IMR-90 (cell line): ENCODE measurements around the gene TESK2. TPM values are rescaled to one million over a fixed set of nuclear protein-coding genes. Genes with fewer than 3 reads are reported as not detected.

Experiments used
- ATAC-seq: fragments of 200-7000 bp; cut with Tn5 transposase; 2 replicates; pipeline ENCODE4 v1.9.1; 2020; ENCODE audit warnings: low read depth, mild to moderate bottlenecking, moderate library complexity
- BruUV-seq: library from RNA; stranded (reverse); fragments of 400-500 nt; replicated peaks from 2 replicates; lab custom pipeline; 2021; lab: Mats Ljungman, UMichigan
- CTCF ChIA-PET: fragments of 300-600 bp; formaldehyde crosslinking; extraction: SDS; loops from one replicate; lab custom pipeline; 2021; ENCODE audit warnings: antibody characterized with exemption; lab: Yijun Ruan, JAX
- POLR2A ChIA-PET: fragments of 300-600 bp; sonication (Branson Sonifier 250); formaldehyde crosslinking; loops from one replicate; lab custom pipeline; 2022; ENCODE audit warnings: antibody characterized with exemption; ENCODE audit not compliant: unreplicated experiment; lab: Charles Lee
- DNase-seq: peaks from one replicate; pipeline ENCODE4 v3.0.0; 2013
- H2AFZ ChIP-seq: replicated peaks from 2 replicates; pipeline ENCODE3; 2013; ENCODE audit warnings: low read length, mild to moderate bottlenecking; ENCODE audit not compliant: poor library complexity
- H2AK5ac ChIP-seq: 2 replicates; pipeline ENCODE4 v1.6.1; 2013; ENCODE audit warnings: low read depth, low read length, inconsistent platforms
- H2AK9ac ChIP-seq: replicated peaks from 2 replicates; pipeline ENCODE3; 2013; ENCODE audit warnings: mild to moderate bottlenecking, low read depth, low read length, moderate library complexity; ENCODE audit not compliant: poor library complexity
- H2BK120ac ChIP-seq: 2 replicates; pipeline ENCODE4 v1.6.1; 2013; ENCODE audit warnings: low read depth, low read length, inconsistent platforms
- H2BK15ac ChIP-seq: 3 replicates; pipeline ENCODE4 v1.6.1; 2013; ENCODE audit warnings: low read depth, low read length, inconsistent platforms
- H2BK20ac ChIP-seq: 2 replicates; pipeline ENCODE4 v1.6.1; 2013; ENCODE audit warnings: low read depth, mild to moderate bottlenecking, inconsistent platforms, low read length, moderate library complexity
- H2BK5ac ChIP-seq: 2 replicates; pipeline ENCODE4 v1.6.1; 2013; ENCODE audit warnings: mild to moderate bottlenecking, low read depth, low read length, inconsistent platforms; ENCODE audit not compliant: poor library complexity, severe bottlenecking
- H3K14ac ChIP-seq: replicated peaks from 2 replicates; pipeline ENCODE4 v1.6.1; 2013; ENCODE audit warnings: low read depth, low read length, inconsistent platforms
- H3K18ac ChIP-seq: 2 replicates; pipeline ENCODE4 v1.6.1; 2013; ENCODE audit warnings: low read depth, low read length, control low read depth
- H3K23ac ChIP-seq: 2 replicates; pipeline ENCODE4 v1.6.1; 2013; ENCODE audit warnings: low read depth, low read length, inconsistent platforms
- H3K27ac ChIP-seq: 2 replicates; pipeline ENCODE4 v1.5.1; 2013; ENCODE audit warnings: mild to moderate bottlenecking, control low read depth, low read length; ENCODE audit not compliant: insufficient read depth
- H3K27me3 ChIP-seq: 2 replicates; pipeline ENCODE4 v1.6.1; 2013; ENCODE audit warnings: low read length; ENCODE audit not compliant: control insufficient read depth, insufficient read depth
- H3K36me3 ChIP-seq: 2 replicates; pipeline ENCODE4 v1.6.1; 2013; ENCODE audit warnings: low read length, mixed read lengths; ENCODE audit not compliant: control insufficient read depth, insufficient read depth
- H3K4ac ChIP-seq: 2 replicates; pipeline ENCODE4 v1.6.1; 2013; ENCODE audit warnings: low read depth, low read length, inconsistent platforms
- H3K4me1 ChIP-seq: 2 replicates; pipeline ENCODE4 v1.6.1; 2013; ENCODE audit warnings: low read length, mixed read lengths; ENCODE audit not compliant: control insufficient read depth, insufficient read depth
- H3K4me2 ChIP-seq: 2 replicates; pipeline ENCODE4 v1.6.1; 2013; ENCODE audit warnings: low read depth, mild to moderate bottlenecking, control low read depth, low read length, moderate library complexity
- H3K4me3 ChIP-seq: 2 replicates; pipeline ENCODE4 v1.5.1; 2013; ENCODE audit warnings: low read depth, mild to moderate bottlenecking, control low read depth, low read length, moderate library complexity; ENCODE audit not compliant: insufficient read depth
- H3K56ac ChIP-seq: 2 replicates; pipeline ENCODE4 v1.6.1; 2013; ENCODE audit warnings: low read length, inconsistent platforms; ENCODE audit not compliant: insufficient read depth; ENCODE audit errors: extremely low read depth
- H3K79me1 ChIP-seq, 2 experiments: 2 replicates each; pipeline ENCODE4 v1.6.1; 2013; ENCODE audit warnings: low read length in 2 of 2, inconsistent platforms in 1 of 2, low read depth in 1 of 2
- H3K9ac ChIP-seq: 2 replicates; pipeline ENCODE4 v1.6.1; 2013; ENCODE audit warnings: low read depth, low read length, control low read depth
- H3K9me1 ChIP-seq: 2 replicates; pipeline ENCODE4 v1.6.1; 2013; ENCODE audit warnings: low read length, inconsistent platforms; ENCODE audit not compliant: insufficient read depth
- H3K9me3 ChIP-seq: 2 replicates; pipeline ENCODE4 v1.6.1; 2013; ENCODE audit warnings: low read length; ENCODE audit not compliant: control insufficient read depth, insufficient read depth
- H4K20me1 ChIP-seq: 2 replicates; pipeline ENCODE4 v1.6.1; 2013; ENCODE audit warnings: low read length, inconsistent platforms; ENCODE audit not compliant: insufficient read depth
- H4K5ac ChIP-seq: 2 replicates; pipeline ENCODE4 v1.6.1; 2013; ENCODE audit warnings: mild to moderate bottlenecking, low read depth, low read length, control low read depth
- H4K8ac ChIP-seq, 2 experiments: 2 replicates each; pipeline ENCODE4 v1.6.1; 2013; ENCODE audit warnings: low read depth in 2 of 2, low read length in 2 of 2, control low read depth in 1 of 2, inconsistent platforms in 1 of 2
- H4K91ac ChIP-seq: 2 replicates; pipeline ENCODE4 v1.6.1; 2013; ENCODE audit warnings: low read depth, low read length, inconsistent platforms; ENCODE audit not compliant: insufficient read depth
- BHLHE40 ChIP-seq: fragments of 150-350 bp; IDR thresholded peaks from 2 replicates; pipeline ENCODE4 v1.6.1; 2016; ENCODE audit warnings: mild to moderate bottlenecking, low read depth, low read length
- CEBPB ChIP-seq: IDR thresholded peaks from 2 replicates; pipeline ENCODE4 v1.6.1; 2012; ENCODE audit warnings: low read depth, low read length, improper control_type of control experiment
- CHD1 ChIP-seq: IDR thresholded peaks from 2 replicates; pipeline ENCODE4 v1.6.1; 2012; ENCODE audit warnings: low read depth, low read length, improper control_type of control experiment
- CTCF ChIP-seq: conservative IDR thresholded peaks from 2 replicates; pipeline ENCODE4 v1.5.1; 2012; ENCODE audit warnings: mild to moderate bottlenecking, low read depth, low read length, improper control_type of control experiment
- ELK1 ChIP-seq: fragments of 150-350 bp; IDR thresholded peaks from 2 replicates; pipeline ENCODE4 v1.6.1; 2016; ENCODE audit warnings: low read depth, mild to moderate bottlenecking, low read length, moderate library complexity, borderline replicate concordance
- FOS ChIP-seq: fragments of 150-350 bp; IDR thresholded peaks from 2 replicates; pipeline ENCODE4 v1.6.1; 2016; ENCODE audit warnings: low read depth, low read length
- MAFK ChIP-seq: IDR thresholded peaks from 2 replicates; pipeline ENCODE4 v1.6.1; 2012; ENCODE audit warnings: low read depth, low read length, improper control_type of control experiment
- MAZ ChIP-seq: IDR thresholded peaks from 2 replicates; pipeline ENCODE4 v1.6.1; 2012; ENCODE audit warnings: low read depth, mild to moderate bottlenecking, low read length, improper control_type of control experiment, moderate library complexity, borderline replicate concordance
- MXI1 ChIP-seq: IDR thresholded peaks from 2 replicates; pipeline ENCODE4 v1.6.1; 2012; ENCODE audit warnings: low read depth, mild to moderate bottlenecking, low read length, moderate library complexity, borderline replicate concordance
- NFE2L2 ChIP-seq: fragments of 150-350 bp; IDR thresholded peaks from 2 replicates; pipeline ENCODE4 v1.6.1; 2016; ENCODE audit warnings: low read depth, mild to moderate bottlenecking, low read length
- POLR2A ChIP-seq: IDR thresholded peaks from 2 replicates; pipeline ENCODE4 v1.6.1; 2012; ENCODE audit warnings: mild to moderate bottlenecking, low read depth, low read length
- RAD21 ChIP-seq: IDR thresholded peaks from 2 replicates; pipeline ENCODE4 v1.6.1; 2012; ENCODE audit warnings: low read length, improper control_type of control experiment
- RCOR1 ChIP-seq: IDR thresholded peaks from 2 replicates; pipeline ENCODE4 v1.6.1; 2012; ENCODE audit warnings: mild to moderate bottlenecking, low read length, improper control_type of control experiment; ENCODE audit not compliant: insufficient replicate concordance
- RFX5 ChIP-seq: IDR thresholded peaks from 2 replicates; pipeline ENCODE4 v1.8.0; 2012; ENCODE audit warnings: low read depth, mild to moderate bottlenecking, low read length, moderate library complexity
- SMC3 ChIP-seq: fragments of 150-350 bp; IDR thresholded peaks from 2 replicates; pipeline ENCODE4 v1.6.1; 2016; ENCODE audit warnings: low read depth, mild to moderate bottlenecking, antibody characterized with exemption, low read length, moderate library complexity
- USF2 ChIP-seq: fragments of 150-350 bp; IDR thresholded peaks from 2 replicates; pipeline ENCODE4 v1.6.1; 2017; ENCODE audit warnings: mild to moderate bottlenecking, antibody characterized with exemption, low read length, low read depth
- WGBS, 2 experiments: methylation state at CpG; one replicate each; pipeline versions ENCODE4 v1.1.5 to v1.1.7; 2013; ENCODE audit warnings: missing lambda C conversion rate in 2 of 2; ENCODE audit not compliant: insufficient read length in 1 of 2; ENCODE audit errors: extremely low coverage in 2 of 2; 5-methylcytosine and 5-hydroxymethylcytosine counted together
- dilution Hi-C: fragments of 300-500 bp; cut with HindIII; formaldehyde crosslinking; loops from one replicate; pipeline ENCODE4 v1.14.3; 2018; ENCODE audit warnings: low sequenced_read_pairs; ENCODE audit not compliant: unreplicated experiment
- in situ Hi-C: fragments of 300-500 bp; cut with MboI; formaldehyde crosslinking; loops from 3 replicates; pipeline ENCODE4 v1.14.3; 2019; ENCODE audit warnings: low sequenced_read_pairs, inconsistent platforms, mixed read lengths
- intact Hi-C: fragments of 100-400 bp; cut with micrococcal nuclease; formaldehyde crosslinking; loops from 2 replicates; pipeline ENCODE4 v1.10.0; 2022
- polyA plus RNA-seq, 3 experiments: library from polyadenylated mRNA; depleted of rRNA; stranded (reverse); fragments of >200 nt; gene quantifications; 2 replicates each; pipeline ENCODE4 v1.2.3, GENCODE V29; 2012; ENCODE audit warnings: low replicate concordance in 1 of 3
- total RNA-seq: library from RNA; depleted of rRNA; stranded (reverse); fragments of >200 nt; gene quantifications from 2 replicates; pipeline ENCODE4 v1.2.3, GENCODE V29; 2012

Gene TESK2
- total and polyA plus RNA-seq, 2 of the 4 experiments (the other 2 are of a cell fraction): 0.90 to 1.3 TPM

GRCh38 chr1:45337630-45338325 lies 153.2 kb downstream of the TESK2 start:
- H4K5ac ChIP-seq: no peak overlapping the region
- ChIA-PET CTCF (interaction anchor here (0.6 kb wide), 1 partner anchor 38 kb away, joined by 3 read pairs; no protein-coding TSS in a partner anchor), POLR2A (no interaction called here)
- no peak overlapping the region for H3K4me2 ChIP-seq
- no peak overlapping the region; the same call in 1 of the 2 replicates for H3K23ac ChIP-seq
- ATAC-seq (no peak), DNase-seq (no peak)
- no peak overlapping the region for H4K8ac ChIP-seq
- WGBS, 2 experiments: no CpG with 5 or more reads among the region's 3 CpGs
- H2BK20ac ChIP-seq: no peak overlapping the region
- H3K9ac ChIP-seq: no peak overlapping the region
- no peak overlapping the region for H3K56ac ChIP-seq
- BruUV-seq: no TSS peak
- no peak overlapping the region for H3K4ac ChIP-seq
- TF ChIP-seq MAFK (no peak), CHD1 (no peak), FOS (no peak), BHLHE40 (no peak), RCOR1 (no peak), POLR2A (no peak), SMC3 (no peak), ELK1 (no peak), NFE2L2 (no peak), CEBPB (no peak), RFX5 (no peak), USF2 (no peak), MAZ (no peak), CTCF (no peak), RAD21 (no peak), MXI1 (no peak)
- in situ Hi-C loops: no loop called here
- no peaks in the 10 kb centered on the region; the same call in 1 of the 2 replicates for H4K20me1 ChIP-seq
- no peaks in the 10 kb centered on the region for H3K27me3 ChIP-seq
- H2BK5ac ChIP-seq: no peak overlapping the region
- peaks cover 21 to 39% of the 10 kb centered on the region in 2 experiments for H3K79me1 ChIP-seq
- H2AFZ ChIP-seq: no peak overlapping the region
- H3K14ac ChIP-seq: no peak overlapping the region
- H3K36me3 ChIP-seq: peaks cover 16% of the 10 kb centered on the region
- H4K91ac ChIP-seq: no peak overlapping the region
- peaks cover 10% of the 10 kb centered on the region; the same call in 1 of the 2 replicates for H3K4me1 ChIP-seq
- no peak overlapping the region for H3K4me3 ChIP-seq
- no peak overlapping the region for H2BK120ac ChIP-seq
- peaks cover 14% of the 10 kb centered on the region for H3K9me1 ChIP-seq
- no peak overlapping the region for H3K18ac ChIP-seq
- no peaks in the 10 kb centered on the region for H3K9me3 ChIP-seq
- H3K27ac ChIP-seq: no peak overlapping the region
- no peak overlapping the region for H2AK5ac ChIP-seq
- dilution Hi-C loops: no loop called here
- H2AK9ac ChIP-seq: no peak overlapping the region
- intact Hi-C loops: no loop called here
- H2BK15ac ChIP-seq: no peak overlapping the region
